ENCODE measurements around the gene KLF5.

Gene KLF5

DNA sequence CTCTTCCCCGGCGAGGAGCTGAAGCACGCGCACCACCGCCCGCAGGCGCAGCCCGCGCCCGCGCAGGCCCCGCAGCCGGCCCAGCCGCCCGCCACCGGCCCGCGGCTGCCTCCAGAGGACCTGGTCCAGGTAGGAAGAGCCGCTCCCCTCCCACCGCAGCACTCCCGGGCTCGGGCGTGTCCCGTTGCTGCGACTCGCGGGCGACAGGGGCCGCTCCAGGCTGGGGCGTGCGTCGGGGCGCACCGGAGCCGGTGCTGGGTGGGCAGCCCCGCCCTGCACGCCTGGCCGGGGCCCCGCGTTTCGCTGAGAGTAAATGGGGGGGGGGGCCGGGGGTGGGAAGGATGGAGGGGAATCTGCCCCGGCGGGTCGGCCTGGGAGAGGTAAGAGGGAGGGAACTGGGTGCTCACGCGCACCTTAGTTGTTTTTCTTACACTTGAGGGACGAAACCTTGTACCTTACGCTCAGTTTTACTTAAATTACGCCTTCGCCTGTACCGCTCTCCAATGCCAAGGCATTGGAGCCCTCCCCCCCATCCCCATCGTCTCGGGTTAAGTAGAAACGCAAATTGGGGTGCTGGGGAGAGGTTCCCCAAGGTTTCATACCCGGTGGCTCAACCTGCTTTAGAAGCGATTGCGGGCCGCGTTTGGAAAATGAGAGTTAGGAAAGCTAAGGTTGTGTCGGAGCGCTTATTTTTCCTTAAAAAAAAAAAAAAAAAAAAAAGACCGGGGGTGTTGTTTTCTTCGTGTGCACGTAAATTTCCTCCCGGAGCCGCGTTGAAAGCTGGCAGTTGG lies 850 bp downstream of the KLF5 start:
- DNase-seq (ENCODE audit: low read depth in 2 of 2), result peak; percentile 9 to 16

DNA sequence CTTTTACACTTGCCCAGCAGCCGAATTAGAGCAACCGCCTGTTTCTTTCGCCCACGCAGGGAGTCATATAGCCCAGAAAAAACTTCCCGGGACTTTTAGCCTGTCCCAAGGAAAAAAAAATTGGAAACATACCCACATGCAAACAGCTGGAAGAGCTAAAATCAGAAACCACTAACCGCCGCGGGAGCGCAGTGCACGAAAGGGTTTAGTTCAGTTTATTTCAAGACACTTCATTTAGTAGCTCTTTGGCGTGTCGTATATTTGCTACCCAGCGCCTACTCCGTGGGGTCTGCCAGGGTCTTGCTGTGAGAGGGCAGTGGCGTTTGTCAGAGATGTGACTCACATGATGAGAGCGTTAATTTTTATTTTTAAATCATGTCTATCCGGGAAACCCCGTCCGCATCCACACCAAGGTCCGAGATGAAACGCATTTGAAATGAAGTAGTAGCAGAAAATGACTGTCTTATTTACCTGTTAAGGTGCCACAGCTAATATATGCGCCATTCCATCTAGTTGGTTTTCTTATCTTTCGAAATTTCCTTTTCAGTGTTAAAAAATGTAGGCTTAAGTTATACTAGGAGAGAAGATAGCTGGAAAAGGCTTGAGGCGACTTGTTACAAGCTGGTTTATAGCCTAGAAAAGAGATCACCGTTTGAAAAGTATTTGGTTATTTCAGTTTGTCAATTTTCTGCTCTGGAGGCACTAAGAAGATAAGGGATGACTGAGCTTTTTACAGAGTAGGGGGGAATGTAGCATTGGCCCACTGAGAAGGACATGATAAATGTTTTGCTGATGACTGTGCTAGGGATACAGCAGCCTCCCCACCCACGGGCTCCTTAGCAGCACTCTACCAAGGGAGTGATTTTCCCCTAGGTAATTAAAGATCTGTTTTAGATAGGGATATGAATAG lies 1.7 kb downstream of the KLF5 start:
- DNase-seq (ENCODE audit: low read depth in 2 of 2), result no peak

DNA sequence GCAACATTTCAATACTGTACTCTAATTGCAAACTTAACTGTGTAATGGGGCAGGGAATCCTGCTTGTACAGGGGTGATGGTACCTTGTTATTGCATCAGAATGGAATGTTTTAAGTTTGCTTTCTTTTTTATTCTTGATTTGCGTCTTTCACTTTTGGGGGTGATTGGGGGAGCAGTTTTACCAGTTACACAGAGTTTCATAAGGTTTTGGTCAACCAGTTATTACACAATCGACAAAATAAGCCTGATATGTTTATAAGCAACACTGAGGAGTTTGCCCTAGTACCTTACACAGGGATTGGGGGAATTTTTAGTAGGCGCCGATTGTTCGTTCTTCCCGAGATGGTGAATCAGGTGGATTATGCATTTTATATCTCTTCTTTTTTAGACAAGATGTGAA lies 2.7 kb downstream of the KLF5 start:
- no peak for DNase-seq (ENCODE audit: low read depth in 2 of 2)

DNA sequence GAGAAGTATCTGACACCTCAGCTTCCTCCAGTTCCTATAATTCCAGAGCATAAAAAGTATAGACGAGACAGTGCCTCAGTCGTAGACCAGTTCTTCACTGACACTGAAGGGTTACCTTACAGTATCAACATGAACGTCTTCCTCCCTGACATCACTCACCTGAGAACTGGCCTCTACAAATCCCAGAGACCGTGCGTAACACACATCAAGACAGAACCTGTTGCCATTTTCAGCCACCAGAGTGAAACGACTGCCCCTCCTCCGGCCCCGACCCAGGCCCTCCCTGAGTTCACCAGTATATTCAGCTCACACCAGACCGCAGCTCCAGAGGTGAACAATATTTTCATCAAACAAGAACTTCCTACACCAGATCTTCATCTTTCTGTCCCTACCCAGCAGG lies 3.1 kb downstream of the KLF5 start:
- no peak for DNase-seq (ENCODE audit: low read depth in 2 of 2)

DNA sequence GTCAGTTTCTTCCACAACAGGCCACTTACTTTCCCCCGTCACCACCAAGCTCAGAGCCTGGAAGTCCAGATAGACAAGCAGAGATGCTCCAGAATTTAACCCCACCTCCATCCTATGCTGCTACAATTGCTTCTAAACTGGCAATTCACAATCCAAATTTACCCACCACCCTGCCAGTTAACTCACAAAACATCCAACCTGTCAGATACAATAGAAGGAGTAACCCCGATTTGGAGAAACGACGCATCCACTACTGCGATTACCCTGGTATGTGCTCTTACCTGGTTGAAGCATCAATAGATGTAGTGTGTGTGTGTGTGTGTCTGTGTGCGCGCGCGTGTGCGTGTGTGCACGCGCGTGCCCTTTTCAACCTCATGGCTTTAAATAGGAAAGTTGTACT lies 3.7 kb downstream of the KLF5 start:
- no peak for DNase-seq (ENCODE audit: low read depth in 2 of 2)

DNA sequence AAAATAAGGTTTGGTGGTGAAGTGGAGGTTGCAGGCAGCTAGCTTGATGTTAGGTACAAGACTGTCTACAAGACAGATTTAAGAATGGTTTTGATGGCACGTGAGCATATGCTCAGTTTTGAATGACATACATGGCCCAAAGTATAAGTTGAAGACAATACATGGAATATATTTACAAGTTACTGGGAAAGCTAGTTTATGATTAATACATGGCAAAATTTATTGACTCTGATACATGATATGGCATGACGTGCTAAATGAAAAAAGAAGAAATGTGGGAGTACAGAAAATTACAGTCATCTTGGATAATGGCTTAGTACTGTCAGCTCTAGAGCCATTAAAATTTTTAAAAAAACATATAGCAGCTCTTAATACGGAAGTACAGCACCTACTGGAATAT lies 4.4 kb downstream of the KLF5 start:
- DNase-seq (ENCODE audit: low read depth in 2 of 2), result no peak

DNA sequence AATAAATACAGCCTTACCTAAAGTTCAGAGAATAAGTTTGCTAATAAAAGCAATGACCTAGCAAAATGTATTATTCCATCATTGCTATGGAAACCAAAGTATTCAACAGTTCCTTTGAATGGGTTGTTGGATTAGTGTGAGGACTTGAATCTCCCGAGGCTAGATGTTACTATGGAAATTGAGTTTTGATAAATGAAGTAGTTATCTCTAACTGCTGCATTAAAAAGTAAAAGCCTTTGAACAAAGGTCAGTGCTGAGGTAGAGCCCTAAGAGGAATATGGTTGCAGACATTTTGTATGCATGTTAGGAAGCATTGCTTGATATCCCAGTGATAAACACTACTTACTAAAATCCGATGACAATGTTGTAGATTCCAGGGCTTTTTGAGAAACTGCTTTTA lies 6.2 kb downstream of the KLF5 start:
- no peak for DNase-seq (ENCODE audit: low read depth in 2 of 2)

DNA sequence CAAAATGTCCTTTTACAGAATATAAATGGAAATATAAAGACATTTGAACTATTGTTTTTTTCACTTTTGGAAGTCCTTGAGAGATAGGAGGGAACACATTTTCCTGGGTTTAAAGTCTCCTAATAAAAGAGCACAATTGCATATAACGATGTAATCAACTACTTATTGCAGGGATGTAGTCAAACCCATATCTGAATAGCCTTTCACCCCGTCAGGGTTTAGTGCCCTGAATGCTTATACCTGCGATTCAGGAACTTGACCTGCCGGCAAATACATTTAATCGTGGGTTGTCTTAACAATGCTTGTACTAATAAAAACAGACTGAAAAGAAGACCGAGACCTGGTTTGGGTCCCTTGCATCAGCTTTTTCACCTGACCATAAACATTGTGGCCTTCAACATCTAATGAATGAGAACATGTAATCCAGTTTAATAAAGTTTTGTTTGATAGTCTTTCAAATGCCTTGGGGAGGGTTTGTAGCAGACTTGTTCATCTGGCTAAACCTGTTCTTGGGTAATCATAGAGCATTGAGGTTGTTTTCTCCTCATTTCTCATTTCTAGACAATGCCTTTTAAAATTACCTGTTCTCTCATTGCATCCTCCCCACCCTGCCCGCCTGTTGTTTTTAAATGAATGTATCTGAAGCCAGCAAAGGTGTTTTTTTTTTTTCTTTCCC lies 7.0 kb downstream of the KLF5 start:
- DNase-seq (ENCODE audit: low read depth in 2 of 2), result no peak

DNA sequence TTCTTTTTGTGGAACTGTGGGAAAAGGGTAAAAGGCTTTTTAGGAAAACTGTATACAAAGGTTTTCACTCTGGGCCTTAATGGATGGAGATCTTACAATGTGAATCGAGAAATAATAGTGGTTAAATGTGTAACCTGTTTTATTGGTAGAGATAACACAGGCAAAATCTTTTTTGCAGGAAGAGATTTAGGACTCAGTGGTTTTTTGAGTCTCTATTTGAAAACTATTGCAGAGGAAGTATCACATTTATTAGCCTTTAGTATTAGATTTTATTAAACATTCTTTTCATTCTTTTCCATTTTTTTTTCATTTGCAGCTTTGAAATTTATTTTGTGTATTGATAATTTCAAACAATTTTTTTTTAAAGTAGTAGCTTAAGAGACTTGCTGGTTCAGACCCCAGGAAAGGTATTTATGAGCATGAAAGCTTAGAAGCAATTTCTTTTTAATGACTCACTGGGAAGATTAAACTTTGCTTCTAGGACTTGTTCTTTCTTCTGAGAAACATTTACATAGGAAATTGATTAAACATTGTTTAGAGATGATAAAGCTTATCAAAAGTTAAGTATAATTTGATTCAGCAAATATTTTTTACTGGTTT lies 10.5 kb downstream of the KLF5 start:
- DNase-seq (ENCODE audit: low read depth in 2 of 2), result no peak

DNA sequence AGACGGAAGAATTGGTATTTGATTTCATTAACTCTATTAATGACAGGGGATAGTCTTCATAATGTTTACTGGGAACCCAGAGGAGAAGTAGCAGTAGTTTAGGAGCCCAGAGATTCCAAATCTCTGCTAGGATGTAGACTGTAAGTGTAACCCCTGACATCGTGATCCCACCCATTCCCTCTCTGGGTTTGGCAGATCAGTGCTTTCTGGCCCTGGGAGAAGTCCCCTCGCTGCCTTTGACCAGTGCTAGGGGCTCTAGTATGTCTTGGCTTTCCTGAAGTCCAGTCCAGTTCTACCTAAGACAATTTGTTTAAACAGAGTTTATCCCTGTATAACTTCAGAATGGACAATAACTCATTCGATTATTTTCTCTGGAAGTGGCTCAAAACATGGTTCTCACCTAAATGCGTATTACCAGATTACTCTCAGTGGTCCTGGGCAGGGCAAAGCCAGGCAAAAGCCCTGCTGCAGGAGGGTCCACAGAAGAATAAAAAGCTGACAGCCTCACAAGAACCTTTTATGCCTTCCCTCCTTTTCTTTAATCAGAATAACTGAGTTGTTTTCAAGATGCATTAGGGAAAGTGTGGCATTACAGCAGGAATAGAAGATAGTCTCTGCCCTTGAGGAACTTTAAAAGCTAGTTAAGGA lies 11.8 kb downstream of the KLF5 start:
- DNase-seq (ENCODE audit: low read depth in 2 of 2), result no peak

DNA sequence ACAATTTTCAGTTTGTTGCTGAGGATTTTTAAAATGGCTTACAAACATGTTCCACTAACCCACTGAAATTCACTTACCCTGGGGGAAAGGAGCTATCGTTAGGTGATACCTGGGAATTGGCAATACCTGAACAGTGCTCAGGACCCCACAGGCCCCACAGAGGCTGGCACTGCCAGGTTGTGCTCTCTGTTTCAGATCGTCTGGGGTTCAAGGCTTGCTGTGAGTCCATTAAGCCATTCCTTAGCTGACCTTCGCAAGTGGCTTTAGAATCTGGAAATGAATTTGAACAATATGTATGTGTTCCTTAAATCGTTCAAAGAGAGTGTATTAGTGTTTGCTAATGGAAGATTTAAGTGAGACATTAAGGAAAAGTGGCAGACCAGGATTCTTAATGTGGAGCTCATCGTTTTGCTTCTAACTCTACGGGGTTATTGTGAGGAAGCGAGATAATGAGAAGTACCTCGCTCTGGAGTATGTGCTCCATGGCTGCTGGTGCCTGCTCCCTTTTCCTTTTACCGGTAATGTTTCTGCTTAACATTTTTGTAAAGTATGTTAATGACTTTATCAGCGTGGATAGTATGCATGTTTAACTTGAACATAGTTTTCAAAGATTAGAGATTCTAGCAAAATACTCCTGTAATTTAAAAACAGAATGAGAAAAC lies 13.6 kb downstream of the KLF5 start:
- no peak for DNase-seq (ENCODE audit: low read depth in 2 of 2)

DNA sequence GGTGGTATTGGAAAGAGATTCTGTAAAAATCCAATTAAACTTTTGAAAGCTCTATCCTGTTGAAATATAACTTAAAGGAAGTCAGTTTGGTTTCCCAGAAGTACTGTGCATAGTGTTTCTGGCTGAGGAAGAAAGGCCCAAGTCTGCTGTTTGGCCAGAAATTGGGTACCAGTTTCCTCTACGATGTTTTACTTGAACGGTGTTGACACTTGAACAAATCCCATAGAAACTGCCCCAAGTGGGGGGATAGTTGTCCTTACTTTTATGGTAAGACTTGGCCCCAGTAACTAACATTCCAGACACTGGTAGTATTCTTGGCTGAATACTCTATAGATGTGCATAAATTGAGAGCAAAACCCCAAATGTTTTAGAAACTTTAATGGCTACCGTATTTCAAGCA lies 14.2 kb downstream of the KLF5 start:
- DNase-seq (ENCODE audit: low read depth in 2 of 2), result no peak

DNA sequence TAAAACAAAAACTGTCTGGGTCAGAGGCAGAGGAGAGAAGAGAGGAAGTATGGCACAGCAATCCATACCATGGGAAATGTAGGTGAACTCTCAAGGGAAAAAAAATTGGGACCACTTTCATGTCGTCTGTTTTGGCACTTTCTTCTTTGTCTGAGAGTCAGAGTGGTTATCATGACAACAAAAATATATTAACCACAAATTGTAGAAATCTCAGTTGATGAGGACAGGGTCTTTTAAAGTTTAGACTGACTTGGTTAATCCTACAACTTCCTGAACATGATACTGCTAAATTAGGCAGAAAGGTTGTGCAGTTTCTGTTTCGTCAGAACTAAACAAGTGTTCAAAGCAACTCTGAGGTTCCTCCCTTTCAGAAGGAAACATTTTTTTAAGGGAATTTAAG lies 15.2 kb downstream of the KLF5 start:
- DNase-seq (ENCODE audit: low read depth in 2 of 2), result no peak

DNA sequence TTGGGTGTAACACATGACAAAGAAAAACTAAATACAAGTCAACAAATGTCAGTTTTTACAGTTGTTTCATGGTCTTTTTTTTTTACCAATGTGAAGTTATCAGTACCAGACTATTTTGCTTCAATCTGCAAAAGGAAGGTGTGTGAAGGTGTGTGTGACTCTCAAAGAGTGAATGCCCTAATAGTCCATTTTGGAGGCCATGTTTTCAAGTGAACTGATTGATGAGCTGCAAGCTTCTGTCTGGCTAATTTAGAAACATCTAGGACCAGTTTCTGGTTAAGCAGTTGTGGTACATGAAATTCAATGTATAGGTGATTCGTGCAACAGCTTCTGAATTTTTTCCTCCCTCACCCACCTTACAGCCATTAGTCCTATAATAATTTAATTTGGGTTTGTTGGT lies 16.1 kb downstream of the KLF5 start:
- no peak for DNase-seq (ENCODE audit: low read depth in 2 of 2)

DNA sequence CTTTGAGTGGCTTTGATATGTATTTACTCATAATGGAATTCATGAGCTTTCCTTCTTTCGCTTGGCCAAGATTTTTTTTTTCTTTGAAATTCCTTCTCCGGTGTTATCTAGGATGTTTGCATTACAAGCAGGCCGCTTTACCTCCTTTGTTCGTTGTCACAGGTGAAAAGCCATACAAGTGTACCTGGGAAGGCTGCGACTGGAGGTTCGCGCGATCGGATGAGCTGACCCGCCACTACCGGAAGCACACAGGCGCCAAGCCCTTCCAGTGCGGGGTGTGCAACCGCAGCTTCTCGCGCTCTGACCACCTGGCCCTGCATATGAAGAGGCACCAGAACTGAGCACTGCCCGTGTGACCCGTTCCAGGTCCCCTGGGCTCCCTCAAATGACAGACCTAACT lies 16.7 kb downstream of the KLF5 start:
- no peak for DNase-seq (ENCODE audit: low read depth in 2 of 2)

DNA sequence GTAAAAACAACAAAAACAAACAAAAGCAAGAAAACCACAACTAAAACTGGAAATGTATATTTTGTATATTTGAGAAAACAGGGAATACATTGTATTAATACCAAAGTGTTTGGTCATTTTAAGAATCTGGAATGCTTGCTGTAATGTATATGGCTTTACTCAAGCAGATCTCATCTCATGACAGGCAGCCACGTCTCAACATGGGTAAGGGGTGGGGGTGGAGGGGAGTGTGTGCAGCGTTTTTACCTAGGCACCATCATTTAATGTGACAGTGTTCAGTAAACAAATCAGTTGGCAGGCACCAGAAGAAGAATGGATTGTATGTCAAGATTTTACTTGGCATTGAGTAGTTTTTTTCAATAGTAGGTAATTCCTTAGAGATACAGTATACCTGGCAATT lies 17.1 kb downstream of the KLF5 start:
- no peak for DNase-seq (ENCODE audit: low read depth in 2 of 2)

DNA sequence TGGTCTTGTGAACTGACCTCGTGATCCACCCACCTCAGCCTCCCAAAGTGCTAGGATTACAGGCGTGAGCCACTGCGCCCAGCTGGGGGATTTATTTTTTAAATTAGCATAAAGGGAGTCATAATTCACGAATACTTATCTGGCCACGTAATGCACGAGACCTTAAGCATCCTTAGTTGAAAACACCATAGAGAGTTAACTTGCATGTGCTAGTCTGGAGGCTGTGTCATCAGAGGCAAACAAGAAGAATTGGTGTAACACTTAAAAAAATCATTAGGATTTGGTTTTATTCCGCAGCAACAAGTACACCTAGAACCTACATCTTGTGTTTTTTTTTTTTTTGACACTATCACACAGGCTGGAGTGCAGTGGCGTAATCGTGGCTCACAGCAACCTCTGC lies 19.1 kb downstream of the KLF5 start:
- DNase-seq (ENCODE audit: low read depth in 2 of 2), result no peak

DNA sequence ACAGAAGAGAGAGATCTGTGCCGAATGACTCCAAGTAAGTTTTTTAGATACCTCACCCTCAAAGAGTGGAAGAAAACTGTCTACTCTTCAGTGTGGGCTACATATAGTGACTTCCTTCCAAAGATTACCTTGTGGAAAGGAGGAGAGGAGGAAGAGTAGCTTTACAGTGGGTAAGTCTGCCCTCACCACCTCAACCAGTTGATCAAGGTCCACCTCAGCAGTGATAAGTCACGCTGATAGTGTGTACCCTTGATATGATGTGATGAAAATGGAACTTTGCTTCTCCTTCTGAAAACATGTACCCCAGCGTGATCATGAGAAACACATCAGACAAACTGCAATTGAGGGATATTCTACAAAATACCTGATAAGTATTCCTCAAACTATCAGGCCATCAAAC lies 20.6 kb downstream of the KLF5 start:
- no peak for DNase-seq (ENCODE audit: low read depth in 2 of 2)

DNA sequence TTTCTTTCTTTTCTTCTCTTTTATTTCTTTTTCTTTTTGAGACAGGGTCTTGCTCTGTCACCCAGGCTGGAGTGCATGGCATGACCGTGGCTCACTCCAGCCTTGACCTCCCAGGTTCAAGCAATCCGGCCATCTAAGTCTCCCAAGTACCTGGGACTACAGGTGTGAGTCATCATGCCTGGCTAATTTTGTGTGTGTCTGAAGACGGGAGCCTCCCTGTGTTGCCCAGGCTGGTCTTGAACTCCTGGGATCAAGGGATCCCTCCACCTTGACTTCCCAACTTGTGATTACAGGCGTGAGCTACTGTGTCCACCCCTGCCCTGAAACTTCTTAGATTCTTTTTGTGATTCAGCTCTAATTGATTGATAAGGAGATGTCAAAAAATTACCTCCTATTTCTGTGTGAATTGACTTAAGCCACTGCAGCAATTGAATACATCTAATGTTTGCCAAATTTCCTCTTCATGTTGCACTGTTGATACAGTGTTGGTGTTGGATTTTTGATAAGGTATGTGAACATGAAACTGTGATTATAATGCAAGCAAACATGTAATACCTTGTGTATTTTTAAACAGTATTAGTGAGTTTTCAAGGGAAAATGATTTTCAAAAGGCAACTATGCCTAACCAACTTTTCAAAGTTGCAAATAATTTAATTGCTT lies 22.6 kb downstream of the KLF5 start:
- DNase-seq (ENCODE audit: low read depth in 2 of 2), result no peak

DNA sequence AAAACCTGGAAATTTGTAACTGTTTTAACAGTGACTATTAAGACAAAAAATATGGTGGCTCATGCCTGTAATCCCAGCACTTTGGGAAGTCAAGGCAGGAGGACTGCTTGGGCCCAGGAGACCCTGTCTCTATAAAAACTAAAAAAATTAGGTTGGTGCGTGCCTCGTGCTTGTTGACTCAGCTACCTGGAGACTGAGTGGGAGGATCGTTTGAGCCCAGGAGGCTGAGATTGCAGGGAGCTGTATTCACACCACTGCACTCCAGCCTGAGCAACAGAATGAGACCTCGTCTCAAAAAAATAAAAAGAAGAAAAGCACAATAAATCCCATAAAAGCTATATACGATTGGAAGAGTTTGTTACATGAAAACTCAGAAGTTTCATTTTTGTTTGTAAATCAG lies 23.7 kb downstream of the KLF5 start:
- DNase-seq (ENCODE audit: low read depth in 2 of 2), result no peak

DNA sequence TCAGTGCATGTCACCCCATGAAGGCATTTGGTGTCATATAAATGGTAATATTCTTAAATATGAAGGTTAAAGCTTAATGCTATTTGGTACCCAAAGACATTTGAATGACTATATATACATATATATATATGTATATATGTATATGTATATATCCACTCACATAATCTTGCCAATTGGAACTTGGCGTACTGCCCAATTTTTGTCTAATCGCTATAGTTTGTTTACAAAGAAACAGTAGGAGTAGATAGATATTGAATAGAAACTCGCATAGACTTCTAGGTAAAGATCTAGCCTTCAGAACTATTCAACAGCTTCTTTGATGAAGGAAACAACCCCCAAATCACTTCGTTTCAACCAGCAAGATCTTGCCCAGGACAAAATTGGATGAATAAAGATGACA lies 24.1 kb downstream of the KLF5 start:
- DNase-seq (ENCODE audit: low read depth in 2 of 2), result no peak
